Measurements from ENCODE around the gene ITFG1.
"Not testable (repeated sequence)": the region's sequence is repeated elsewhere in the genome, so short reads cannot be mapped to it uniquely, and the experiment has no call there.

ITFG1 gene

DNA sequence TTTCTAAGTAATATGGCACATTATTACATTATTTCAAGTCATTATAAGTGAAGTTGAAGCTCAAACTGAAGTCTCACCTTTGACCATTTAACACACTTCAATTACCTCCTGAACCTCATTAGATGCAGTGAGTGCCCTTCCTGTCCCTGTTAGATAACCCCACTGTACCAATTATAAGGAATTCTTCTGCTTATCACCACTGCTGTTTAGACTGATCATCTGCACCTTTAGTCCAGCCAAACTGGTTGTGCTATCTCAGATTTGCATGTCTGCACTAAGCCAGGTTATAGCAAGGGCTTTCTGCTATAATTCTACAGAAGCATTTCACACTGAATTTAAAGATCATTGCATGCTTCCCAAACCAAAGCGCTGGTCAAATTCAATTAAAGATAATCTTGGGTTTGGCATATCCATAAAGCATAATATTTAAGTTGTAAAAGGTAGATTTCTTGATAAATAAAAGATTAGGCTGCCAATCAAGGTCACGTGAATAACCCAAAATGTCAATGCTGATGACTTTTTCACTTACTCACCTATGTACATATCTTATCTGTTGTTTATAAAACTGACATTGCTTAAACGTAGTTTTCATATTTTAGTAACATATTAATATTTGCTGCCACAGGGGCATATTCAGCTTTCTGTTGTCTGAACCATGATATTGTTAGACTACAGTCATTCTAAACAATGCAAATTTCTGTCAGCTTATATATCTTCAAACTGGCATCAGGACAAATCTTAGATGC lies 11.9 kb downstream of the ITFG1 start:
- Histone ChIP-seq H3K9me3 (replicated peaks; ENCODE audit: low read length) (no peaks in the 10 kb centered on the region), H3K4me2 (ENCODE audit: low read length) (no peak overlapping the region), H3K4me1 (ENCODE audit: control insufficient read depth, insufficient read depth, low read length) (no peaks in the 10 kb centered on the region), H3K36me3 (ENCODE audit: insufficient read depth, low read length) (peaks cover 46% of the 10 kb centered on the region), H3K27me3 (ENCODE audit: control insufficient read depth, insufficient read depth, low read length) (no peaks in the 10 kb centered on the region), H3K9ac (ENCODE audit: low read depth, low read length) (no peak overlapping the region), H3K4me3 (ENCODE audit: low read length) (no peak overlapping the region)

DNA sequence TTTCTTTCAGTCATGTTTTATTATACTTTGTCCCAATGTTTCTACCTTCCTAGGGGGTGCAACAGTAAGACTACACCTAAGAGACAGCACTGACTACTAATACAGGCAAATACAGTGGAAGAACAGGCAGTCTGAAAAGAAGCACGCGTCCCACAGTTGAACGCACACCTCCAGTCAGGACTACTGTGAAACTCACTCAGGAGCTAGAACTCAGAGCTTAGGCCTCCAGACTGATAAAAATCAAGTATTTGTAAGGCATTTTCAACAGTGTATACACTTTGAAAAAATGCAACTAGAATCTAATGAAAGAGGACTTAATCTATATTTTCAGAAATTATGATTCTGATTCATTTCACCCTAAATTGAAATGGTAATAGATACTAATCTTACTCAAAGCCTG lies 14.4 kb downstream of the ITFG1 start:
- Histone ChIP-seq H3K4me1 (ENCODE audit: control insufficient read depth, insufficient read depth, low read length) (no peaks in the 10 kb centered on the region), H3K4me2 (ENCODE audit: low read length) (no peak overlapping the region), H3K4me3 (ENCODE audit: low read length) (no peak overlapping the region), H3K27me3 (ENCODE audit: control insufficient read depth, insufficient read depth, low read length) (no peaks in the 10 kb centered on the region), H3K9ac (ENCODE audit: low read depth, low read length) (no peak overlapping the region), H3K9me3 (replicated peaks; ENCODE audit: low read length) (no peaks in the 10 kb centered on the region), H3K36me3 (ENCODE audit: insufficient read depth, low read length) (peaks cover 29% of the 10 kb centered on the region)

DNA sequence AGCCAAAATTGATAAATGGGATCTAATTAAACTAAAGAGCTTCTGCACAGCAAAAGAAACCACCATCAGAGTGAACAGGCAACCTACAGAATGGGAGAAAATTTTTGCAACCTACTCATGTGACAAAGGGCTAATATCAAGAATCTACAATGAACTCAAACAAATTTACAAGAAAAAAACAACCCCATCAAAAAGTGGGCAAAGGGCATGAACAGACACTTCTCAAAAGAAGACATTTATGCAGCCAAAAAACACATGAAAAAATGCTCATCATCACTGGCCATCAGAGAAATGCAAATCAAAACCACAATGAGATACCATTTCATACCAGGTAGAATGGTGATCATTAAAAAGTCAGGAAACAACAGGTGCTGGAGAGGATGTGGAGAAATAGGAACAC lies 18.0 kb downstream of the ITFG1 start:
- not testable (repeated sequence) for H3K4me3 ChIP-seq (ENCODE audit: low read length); H3K36me3 ChIP-seq (ENCODE audit: insufficient read depth, low read length)

DNA sequence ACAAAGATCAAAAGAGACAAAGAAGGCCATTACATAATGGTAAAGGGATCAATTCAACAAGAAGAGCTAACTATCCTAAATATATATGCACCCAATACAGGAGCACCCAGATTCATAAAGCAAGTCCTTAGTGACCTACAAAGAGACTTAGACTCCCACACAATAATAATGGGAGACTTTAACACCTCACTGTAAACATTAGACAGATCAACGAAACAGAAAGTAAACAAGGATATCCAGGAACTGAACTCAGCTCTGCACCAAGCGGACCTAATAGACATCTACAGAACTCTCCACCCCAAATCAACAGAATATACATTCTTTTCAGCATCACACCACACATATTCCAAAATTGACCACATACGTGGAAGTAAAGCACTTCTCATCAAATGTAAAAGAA lies 20.8 kb downstream of the ITFG1 start:
- H3K4me3 ChIP-seq (ENCODE audit: low read length); H3K4me1 ChIP-seq (ENCODE audit: control insufficient read depth, insufficient read depth, low read length); H3K9me3 ChIP-seq (replicated peaks; ENCODE audit: low read length); H3K9ac ChIP-seq (ENCODE audit: low read depth, low read length); H3K27me3 ChIP-seq (ENCODE audit: control insufficient read depth, insufficient read depth, low read length); H3K36me3 ChIP-seq (ENCODE audit: insufficient read depth, low read length); H3K4me2 ChIP-seq (ENCODE audit: low read length): not testable (repeated sequence)

More for the DNA sequence above, 18.0 kb downstream of the ITFG1 start:
- H3K9me3 ChIP-seq (replicated peaks; ENCODE audit: low read length); H3K27me3 ChIP-seq (ENCODE audit: control insufficient read depth, insufficient read depth, low read length); H3K4me2 ChIP-seq (ENCODE audit: low read length); H3K9ac ChIP-seq (ENCODE audit: low read depth, low read length); H3K4me1 ChIP-seq (ENCODE audit: control insufficient read depth, insufficient read depth, low read length): not testable (repeated sequence)

DNA sequence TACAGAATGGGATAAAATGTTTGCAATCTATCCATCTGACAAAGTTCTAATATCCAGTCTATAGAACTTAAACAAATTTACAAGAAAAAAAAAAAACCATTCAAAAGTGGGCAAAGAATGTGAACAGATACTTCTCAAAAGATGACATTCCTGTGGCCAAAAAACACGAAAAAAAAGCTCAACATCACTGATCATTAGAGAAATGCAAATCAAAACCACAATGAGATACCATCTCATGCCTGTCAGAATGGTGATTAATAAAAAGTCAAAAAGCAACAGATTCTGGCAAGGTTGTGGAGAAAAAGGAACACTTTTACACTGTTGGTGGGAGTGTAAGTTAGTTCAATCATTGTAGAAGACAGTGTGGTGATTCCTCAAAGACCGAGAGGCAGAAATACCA lies 26.6 kb downstream of the ITFG1 start:
- not testable (repeated sequence) for H3K4me3 ChIP-seq (ENCODE audit: low read length); H3K27me3 ChIP-seq (ENCODE audit: control insufficient read depth, insufficient read depth, low read length); H3K4me1 ChIP-seq (ENCODE audit: control insufficient read depth, insufficient read depth, low read length); H3K4me2 ChIP-seq (ENCODE audit: low read length); H3K36me3 ChIP-seq (ENCODE audit: insufficient read depth, low read length); H3K9ac ChIP-seq (ENCODE audit: low read depth, low read length); H3K9me3 ChIP-seq (replicated peaks; ENCODE audit: low read length)

DNA sequence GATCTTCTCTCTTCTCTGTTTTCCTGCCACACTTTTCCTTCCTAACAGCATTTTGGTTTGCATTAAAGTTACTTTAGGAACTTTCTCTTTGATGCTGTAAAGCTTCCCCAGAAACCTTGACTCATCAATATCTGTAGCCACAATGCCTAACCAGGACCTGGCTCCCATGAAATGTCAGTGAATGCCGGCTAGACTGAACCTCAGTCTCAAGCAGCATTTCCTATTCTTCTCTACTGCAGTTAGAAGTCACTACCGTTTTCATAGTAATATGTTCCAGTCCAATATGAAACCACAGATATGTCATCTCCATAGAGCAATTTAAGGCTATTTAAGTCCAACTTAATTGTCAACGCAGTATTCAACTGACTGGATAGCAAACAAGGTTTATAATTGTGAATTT lies 28.9 kb downstream of the ITFG1 start:
- H3K4me2 ChIP-seq (ENCODE audit: low read length) = no peak overlapping the region
- H3K9me3 ChIP-seq (replicated peaks; ENCODE audit: low read length) = no peaks in the 10 kb centered on the region
- H3K4me3 ChIP-seq (ENCODE audit: low read length) = no peak overlapping the region
- H3K4me1 ChIP-seq (ENCODE audit: control insufficient read depth, insufficient read depth, low read length) = no peaks in the 10 kb centered on the region
- H3K36me3 ChIP-seq (ENCODE audit: insufficient read depth, low read length) = peaks cover 12% of the 10 kb centered on the region
- no peaks in the 10 kb centered on the region for H3K27me3 ChIP-seq (ENCODE audit: control insufficient read depth, insufficient read depth, low read length)
- no peak overlapping the region for H3K9ac ChIP-seq (ENCODE audit: low read depth, low read length)

DNA sequence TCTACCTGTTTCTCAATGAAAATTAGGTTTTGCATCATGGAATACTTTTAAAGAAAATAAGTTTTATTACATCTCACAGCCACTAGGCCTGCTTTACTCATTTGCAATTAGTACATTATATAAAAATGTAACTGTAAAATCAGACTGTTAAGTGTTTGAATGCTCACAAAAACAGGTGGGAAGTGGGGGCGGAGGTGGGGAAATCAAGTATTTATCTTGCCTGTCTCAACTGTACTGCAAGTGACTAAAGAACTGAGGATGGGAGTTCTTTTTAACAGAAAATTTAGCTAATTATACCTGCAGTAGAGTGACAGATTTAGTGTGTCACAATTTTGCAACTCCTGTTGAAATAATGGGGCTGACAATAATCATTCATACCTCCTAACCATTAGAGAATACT lies 34.1 kb downstream of the ITFG1 start:
- no peaks in the 10 kb centered on the region for H3K27me3 ChIP-seq (ENCODE audit: control insufficient read depth, insufficient read depth, low read length)

DNA sequence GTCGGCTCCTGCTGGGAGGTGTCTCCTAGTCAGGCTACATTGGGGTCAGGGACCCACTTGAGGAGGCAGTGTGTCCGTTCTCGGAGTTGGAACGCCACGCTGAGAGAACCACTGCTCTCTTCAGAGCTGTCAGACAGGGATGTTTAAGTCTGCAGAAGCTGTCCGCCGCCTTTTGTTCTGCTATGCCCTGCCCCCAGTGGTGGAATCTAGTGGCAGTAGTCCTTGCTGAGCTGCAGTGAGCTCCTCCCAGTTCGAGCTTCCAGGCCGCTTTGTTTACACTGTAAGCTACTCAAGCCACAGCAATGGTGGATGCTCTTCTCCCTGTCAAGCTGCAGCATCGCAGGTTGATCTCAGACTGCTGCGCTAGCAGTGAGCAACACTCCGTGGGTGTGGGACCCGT lies 36.0 kb downstream of the ITFG1 start:
- Histone ChIP-seq H3K9me3 (replicated peaks; ENCODE audit: low read length) (no peaks in the 10 kb centered on the region), H3K36me3 (ENCODE audit: insufficient read depth, low read length) (peaks cover 24% of the 10 kb centered on the region), H3K4me2 (ENCODE audit: low read length) (no peak overlapping the region)

More for the DNA sequence above, 34.1 kb downstream of the ITFG1 start:
- Histone ChIP-seq H3K4me2 (ENCODE audit: low read length) (no peak overlapping the region), H3K36me3 (ENCODE audit: insufficient read depth, low read length) (peaks cover 24% of the 10 kb centered on the region), H3K4me1 (ENCODE audit: control insufficient read depth, insufficient read depth, low read length) (no peaks in the 10 kb centered on the region), H3K9ac (ENCODE audit: low read depth, low read length) (no peak overlapping the region), H3K4me3 (ENCODE audit: low read length) (no peak overlapping the region), H3K9me3 (replicated peaks; ENCODE audit: low read length) (no peaks in the 10 kb centered on the region)

DNA sequence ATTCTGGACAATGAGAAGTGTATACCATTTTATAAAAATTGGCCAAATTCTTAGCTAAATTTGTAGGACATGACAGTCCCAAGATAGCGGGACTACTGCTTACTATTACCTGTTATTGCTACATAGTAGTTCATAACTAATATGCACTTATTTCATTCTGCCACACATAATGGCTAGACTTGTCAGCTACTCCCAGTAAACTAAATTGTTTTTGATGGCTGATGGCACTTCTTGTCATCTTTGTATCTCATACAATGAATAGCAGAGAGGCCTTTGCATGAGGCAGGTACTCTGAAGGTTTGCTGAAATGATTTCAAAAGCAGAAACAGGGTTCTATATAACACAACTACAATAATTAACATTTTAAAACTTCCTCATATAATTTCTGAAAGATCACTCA lies 44.0 kb downstream of the ITFG1 start:
- H3K27me3 ChIP-seq (ENCODE audit: control insufficient read depth, insufficient read depth, low read length) = no peaks in the 10 kb centered on the region
- peaks cover 11% of the 10 kb centered on the region for H3K36me3 ChIP-seq (ENCODE audit: insufficient read depth, low read length)
- no peaks in the 10 kb centered on the region for H3K9me3 ChIP-seq (replicated peaks; ENCODE audit: low read length)
- H3K9ac ChIP-seq (ENCODE audit: low read depth, low read length) = no peak overlapping the region
- H3K4me3 ChIP-seq (ENCODE audit: low read length) = no peak overlapping the region
- H3K4me1 ChIP-seq (ENCODE audit: control insufficient read depth, insufficient read depth, low read length) = no peaks in the 10 kb centered on the region
- H3K4me2 ChIP-seq (ENCODE audit: low read length) = no peak overlapping the region

More for the DNA sequence above, 36.0 kb downstream of the ITFG1 start:
- Histone ChIP-seq H3K4me1 (ENCODE audit: control insufficient read depth, insufficient read depth, low read length) (no peaks in the 10 kb centered on the region), H3K9ac (ENCODE audit: low read depth, low read length) (no peak overlapping the region), H3K27me3 (ENCODE audit: control insufficient read depth, insufficient read depth, low read length) (no peaks in the 10 kb centered on the region), H3K4me3 (ENCODE audit: low read length) (no peak overlapping the region)

DNA sequence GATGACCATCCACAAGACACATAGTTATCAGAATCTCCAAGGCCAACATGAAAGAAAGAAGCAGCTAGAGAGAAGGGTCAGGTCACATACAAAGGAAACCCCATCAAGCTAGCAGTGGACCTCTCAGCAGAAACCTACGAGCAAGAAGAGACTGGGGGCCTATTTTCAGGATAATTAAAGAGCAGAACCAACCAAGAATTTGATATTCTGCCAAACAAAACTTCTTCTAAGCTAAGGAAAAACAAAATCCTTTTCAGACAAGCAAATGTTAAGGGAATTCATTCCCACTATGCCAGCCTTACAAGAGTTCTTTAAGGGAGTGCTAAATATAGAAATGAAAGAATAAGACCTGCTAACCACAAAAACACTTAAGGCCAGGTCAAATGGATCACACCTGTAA lies 47.8 kb downstream of the ITFG1 start:
- H3K36me3 ChIP-seq (ENCODE audit: insufficient read depth, low read length) = peaks cover 11% of the 10 kb centered on the region
- H3K27me3 ChIP-seq (ENCODE audit: control insufficient read depth, insufficient read depth, low read length) = no peaks in the 10 kb centered on the region
- H3K4me1 ChIP-seq (ENCODE audit: control insufficient read depth, insufficient read depth, low read length) = no peaks in the 10 kb centered on the region
- H3K4me2 ChIP-seq (ENCODE audit: low read length) = no peak overlapping the region
- no peak overlapping the region for H3K4me3 ChIP-seq (ENCODE audit: low read length)
- H3K9ac ChIP-seq (ENCODE audit: low read depth, low read length) = no peak overlapping the region
- no peaks in the 10 kb centered on the region for H3K9me3 ChIP-seq (replicated peaks; ENCODE audit: low read length)

DNA sequence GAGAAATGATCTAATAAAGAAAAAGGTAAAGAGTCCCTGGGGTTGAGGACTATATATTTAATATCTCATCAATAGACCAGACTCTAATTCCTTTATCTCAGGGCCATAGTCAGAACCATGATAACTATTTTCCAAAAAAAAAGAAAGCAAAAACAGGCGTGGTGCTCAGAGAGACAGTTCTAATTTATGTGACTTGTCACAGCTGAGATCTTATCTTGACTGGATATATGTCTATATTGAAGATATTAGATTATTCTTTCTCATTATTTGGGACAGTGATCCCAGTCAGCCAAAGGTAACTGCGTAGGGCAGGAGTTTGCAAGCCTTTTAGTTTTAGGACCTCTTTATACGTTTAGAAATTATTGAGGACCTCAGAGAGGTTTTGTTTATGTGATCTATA lies 52.4 kb downstream of the ITFG1 start:
- Histone ChIP-seq H3K9me3 (replicated peaks; ENCODE audit: low read length) (no peaks in the 10 kb centered on the region), H3K4me1 (ENCODE audit: control insufficient read depth, insufficient read depth, low read length) (no peaks in the 10 kb centered on the region), H3K4me2 (ENCODE audit: low read length) (no peak overlapping the region), H3K4me3 (ENCODE audit: low read length) (no peak overlapping the region), H3K36me3 (ENCODE audit: insufficient read depth, low read length) (no peaks in the 10 kb centered on the region), H3K27me3 (ENCODE audit: control insufficient read depth, insufficient read depth, low read length) (no peaks in the 10 kb centered on the region), H3K9ac (ENCODE audit: low read depth, low read length) (no peak overlapping the region)

DNA sequence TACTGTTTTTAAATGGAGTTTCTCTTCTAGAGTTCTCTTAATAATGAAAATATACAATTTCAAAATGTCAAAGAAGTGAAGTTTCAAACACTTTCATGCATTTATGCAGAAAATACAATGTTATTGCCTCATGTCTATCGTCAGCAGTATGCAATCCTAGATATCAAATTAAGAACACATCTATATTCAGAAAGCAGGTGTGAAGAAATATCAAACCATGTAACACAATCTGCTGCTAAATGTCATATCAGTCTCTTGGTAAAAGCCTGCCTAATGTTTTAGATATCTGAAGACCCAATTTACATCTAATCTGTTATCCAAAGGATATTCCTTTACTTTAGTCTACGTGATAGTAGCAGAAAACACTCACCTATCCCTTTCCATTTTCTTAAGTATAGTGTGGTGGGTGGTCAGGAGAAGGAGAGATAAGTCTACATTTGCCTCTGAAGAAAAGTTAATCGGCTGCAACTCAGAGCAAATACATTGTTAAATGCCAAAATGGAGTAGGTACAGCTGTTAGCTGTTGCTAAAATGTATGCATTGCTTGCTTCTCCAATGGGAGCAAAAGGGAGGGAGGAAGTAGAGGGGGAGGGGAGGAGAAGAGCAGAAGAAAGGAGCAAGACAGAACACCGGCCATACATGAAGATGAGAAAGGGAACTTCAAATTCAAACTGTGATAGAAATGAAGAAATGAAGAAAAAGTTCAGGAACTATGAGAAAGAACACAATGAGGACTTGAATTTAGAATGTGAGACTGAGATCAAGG lies 64.9 kb downstream of the ITFG1 start:
- Histone ChIP-seq H3K36me3 (ENCODE audit: insufficient read depth, low read length) (peaks cover 2% of the 10 kb centered on the region), H3K4me1 (ENCODE audit: control insufficient read depth, insufficient read depth, low read length) (no peaks in the 10 kb centered on the region), H3K27me3 (ENCODE audit: control insufficient read depth, insufficient read depth, low read length) (no peaks in the 10 kb centered on the region), H3K9me3 (replicated peaks; ENCODE audit: low read length) (no peaks in the 10 kb centered on the region), H3K4me2 (ENCODE audit: low read length) (no peak overlapping the region), H3K4me3 (ENCODE audit: low read length) (no peak overlapping the region), H3K9ac (ENCODE audit: low read depth, low read length) (no peak overlapping the region)

All from skeletal muscle satellite cell (primary cell).